HG03469 (cell line): Measurements from ENCODE around the gene TNFRSF13B.
"Not testable (repeated sequence)": the region's sequence is repeated elsewhere in the genome, so short reads cannot be mapped to it uniquely, and the experiment has no call there.

Experiments used
- ATAC-seq: cut with Tn5 transposase; IDR thresholded peaks from one replicate; pipeline ENCODE4 v1.9.1; 2021; ENCODE audit warnings: mild to moderate bottlenecking, moderate library complexity, moderate number of reproducible peaks; ENCODE audit not compliant: unreplicated experiment

TNFRSF13B gene

GRCh38 chr17:16912021-16912962, 59.6 kb downstream of the TNFRSF13B start:
- ATAC-seq: no peak

- ATAC-seq: no peak
Observed at GRCh38 chr17:16911141-16911937, 60.6 kb downstream of the TNFRSF13B start.

GRCh38 chr17:16910341-16910740, 61.6 kb downstream of the TNFRSF13B start:
- no peak for ATAC-seq

GRCh38 chr17:16909472-16910246, 62.3 kb downstream of the TNFRSF13B start:
- no peak for ATAC-seq

GRCh38 chr17:16908273-16908672, 63.6 kb downstream of the TNFRSF13B start:
- ATAC-seq: no peak

- no peak for ATAC-seq
Observed at GRCh38 chr17:16906680-16907079, 65.2 kb downstream of the TNFRSF13B start.

- no peak for ATAC-seq
Observed at GRCh38 chr17:16905593-16906191, 66.2 kb downstream of the TNFRSF13B start.

GRCh38 chr17:16903070-16903469, 68.8 kb downstream of the TNFRSF13B start:
- not testable (repeated sequence) for ATAC-seq

GRCh38 chr17:16900288-16900882, 71.5 kb downstream of the TNFRSF13B start:
- no peak for ATAC-seq

- not testable (repeated sequence) for ATAC-seq
Observed at GRCh38 chr17:16897211-16897896, 74.6 kb downstream of the TNFRSF13B start.

GRCh38 chr17:16896235-16896634, 75.7 kb downstream of the TNFRSF13B start:
- not testable (repeated sequence) for ATAC-seq

GRCh38 chr17:16893527-16893926, 78.4 kb downstream of the TNFRSF13B start:
- ATAC-seq: not testable (repeated sequence)

GRCh38 chr17:16892876-16893454, 79.0 kb downstream of the TNFRSF13B start:
- not testable (repeated sequence) for ATAC-seq

GRCh38 chr17:16889088-16889465, 82.8 kb downstream of the TNFRSF13B start:
- no peak for ATAC-seq
